Stimulated activated naive CD8-positive, alpha-beta T cell treated with anti-CD3 and anti-CD28 coated beads, Interleukin-15, Interleukin-2, amounts not matched to agents 100 ng/mL and 50 ng/mL, for 24 hours (primary cell): ENCODE results near the gene BTRC.
A peak's percentile ranks its signal among the peaks of the same experiment; 100 is the strongest.

Source experiments
- H3K27ac Mint-ChIP-seq: one replicate; pipeline ENCODE4 v1.8.0; 2021; ENCODE audit warnings: mild to moderate bottlenecking, mixed read lengths
- H3K27me3 Mint-ChIP-seq: one replicate; pipeline ENCODE4 v1.8.0; 2021; ENCODE audit warnings: mixed read lengths
- H3K36me3 Mint-ChIP-seq: one replicate; pipeline ENCODE4 v1.8.0; 2021; ENCODE audit warnings: low read depth, mixed read lengths
- H3K4me1 Mint-ChIP-seq: one replicate; pipeline ENCODE4 v1.8.0; 2021; ENCODE audit warnings: low read depth, mixed read lengths
- H3K4me3 Mint-ChIP-seq: one replicate; pipeline ENCODE4 v1.8.0; 2021; ENCODE audit warnings: mild to moderate bottlenecking, mixed read lengths
- H3K9me3 Mint-ChIP-seq: one replicate; pipeline ENCODE4 v1.8.0; 2021; ENCODE audit warnings: mixed read lengths

Gene BTRC

DNA sequence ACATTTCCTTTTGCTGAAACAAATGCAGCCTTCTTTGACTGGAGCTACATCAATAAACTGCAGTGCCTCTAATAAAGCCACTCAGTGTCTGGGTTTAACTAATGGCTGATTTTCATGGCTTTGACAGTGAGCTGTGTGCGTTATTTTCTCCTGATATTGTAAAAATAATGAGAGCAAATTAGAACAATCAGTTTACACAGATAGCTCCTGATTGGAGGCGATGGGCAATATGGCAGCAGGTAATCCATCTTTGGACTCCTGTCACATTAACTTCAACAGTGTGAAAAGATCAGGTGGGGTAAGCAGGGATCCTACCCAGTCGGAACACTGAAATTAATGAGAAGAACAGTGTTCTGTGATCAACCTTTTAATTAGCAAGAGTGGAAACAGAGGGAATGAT is 133.4 kb downstream of the BTRC start:
- H3K4me1 Mint-ChIP-seq = no peaks in the 10 kb centered on the region

DNA sequence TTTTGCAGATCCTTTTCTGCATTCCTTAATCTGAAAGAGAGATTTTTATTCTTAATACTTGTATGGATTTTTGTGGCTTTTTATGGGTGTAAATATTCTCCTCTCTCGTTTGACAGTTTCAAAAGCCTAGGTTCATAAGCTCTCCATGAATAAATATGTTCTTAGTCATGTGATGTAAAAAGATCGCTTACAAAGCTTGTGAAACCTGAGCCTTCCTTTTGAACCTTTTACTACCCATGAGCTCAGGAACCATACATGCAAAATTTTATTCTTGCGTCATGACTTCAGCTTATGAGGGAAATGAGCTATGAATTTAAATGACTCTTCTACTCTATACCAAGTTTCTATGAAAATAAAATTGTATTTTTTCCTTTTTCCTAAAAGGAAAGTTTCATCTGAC is 135.4 kb downstream of the BTRC start:
- H3K27me3 Mint-ChIP-seq = no peaks in the 10 kb centered on the region
- H3K4me1 Mint-ChIP-seq = no peaks in the 10 kb centered on the region
- H3K27ac Mint-ChIP-seq = no peak overlapping the region
- no peak overlapping the region for H3K4me3 Mint-ChIP-seq
- no peaks in the 10 kb centered on the region for H3K9me3 Mint-ChIP-seq
- no peaks in the 10 kb centered on the region for H3K36me3 Mint-ChIP-seq

More for the DNA sequence above, 133.4 kb downstream of the BTRC start:
- no peak overlapping the region for H3K27ac Mint-ChIP-seq
- no peaks in the 10 kb centered on the region for H3K27me3 Mint-ChIP-seq
- no peak overlapping the region for H3K4me3 Mint-ChIP-seq
- H3K9me3 Mint-ChIP-seq = no peaks in the 10 kb centered on the region
- H3K36me3 Mint-ChIP-seq = peaks cover 4% of the 10 kb centered on the region

DNA sequence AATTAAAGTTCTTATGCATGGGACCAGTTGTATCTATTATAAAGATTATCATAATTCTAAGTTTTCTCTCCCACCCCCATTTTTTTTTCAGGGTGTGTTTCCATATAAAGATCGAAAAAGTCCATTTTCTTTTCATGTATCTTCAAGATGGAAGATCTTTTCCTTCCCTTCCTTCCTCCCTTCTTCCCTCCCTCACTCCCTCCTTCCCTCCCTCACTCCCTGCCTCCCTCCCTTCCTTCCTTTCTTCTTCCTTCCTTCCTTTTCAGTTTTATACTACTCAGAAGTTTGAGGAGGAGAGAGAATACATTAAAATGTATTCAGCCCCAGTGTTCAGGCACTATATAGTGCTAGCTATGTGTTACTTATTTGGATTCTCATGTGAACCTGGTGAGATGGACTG is 136.1 kb downstream of the BTRC start:
- peak overlapping the region; percentile 36 for H3K27ac Mint-ChIP-seq
- H3K27me3 Mint-ChIP-seq = no peaks in the 10 kb centered on the region
- H3K9me3 Mint-ChIP-seq = no peaks in the 10 kb centered on the region
- H3K4me1 Mint-ChIP-seq = no peaks in the 10 kb centered on the region
- no peak overlapping the region for H3K4me3 Mint-ChIP-seq
- no peaks in the 10 kb centered on the region for H3K36me3 Mint-ChIP-seq

DNA sequence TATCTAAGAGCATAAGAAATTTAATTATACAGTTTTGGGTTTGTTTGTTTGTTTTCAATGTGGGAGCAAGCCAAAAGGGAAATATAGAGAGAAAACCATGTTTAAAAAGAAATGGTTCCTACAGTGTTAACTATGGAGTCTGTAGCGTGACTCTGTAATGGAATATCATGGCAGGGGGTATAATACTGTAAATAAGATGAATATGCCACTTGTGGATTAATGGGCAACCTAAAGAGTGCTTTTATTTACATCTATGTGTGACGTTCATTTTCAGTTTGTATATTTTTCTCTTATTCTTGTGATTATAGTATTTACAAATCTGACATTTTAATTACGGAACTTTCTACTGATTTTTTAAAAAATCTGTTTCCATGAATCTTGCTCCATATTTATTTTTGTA is 138.2 kb downstream of the BTRC start:
- Mint-ChIP-seq H3K4me1 (no peaks in the 10 kb centered on the region), H3K27me3 (no peaks in the 10 kb centered on the region), H3K4me3 (no peak overlapping the region), H3K9me3 (no peaks in the 10 kb centered on the region), H3K36me3 (no peaks in the 10 kb centered on the region), H3K27ac (no peak overlapping the region)

DNA sequence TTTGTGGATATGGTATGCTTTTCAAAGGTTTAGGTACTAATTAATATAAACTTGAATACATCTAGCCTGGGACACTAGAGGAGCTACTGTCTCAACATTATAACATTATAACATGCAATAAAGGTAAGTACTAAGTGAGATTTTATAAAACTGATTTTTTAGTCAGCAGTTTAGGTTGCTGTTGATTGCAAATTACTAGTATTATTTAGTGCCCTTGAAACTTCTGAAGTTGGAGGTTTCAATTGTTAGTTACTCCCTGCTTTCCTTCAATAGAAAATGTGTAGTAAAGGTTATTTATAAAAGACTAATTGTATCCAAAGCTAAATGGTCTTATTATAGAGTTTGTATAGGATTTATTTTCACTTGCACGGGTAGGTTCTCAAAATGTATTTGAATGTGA is 138.8 kb downstream of the BTRC start:
- Mint-ChIP-seq H3K4me1 (no peaks in the 10 kb centered on the region), H3K27ac (no peak overlapping the region), H3K27me3 (no peaks in the 10 kb centered on the region), H3K36me3 (no peaks in the 10 kb centered on the region), H3K4me3 (no peak overlapping the region), H3K9me3 (no peaks in the 10 kb centered on the region)

DNA sequence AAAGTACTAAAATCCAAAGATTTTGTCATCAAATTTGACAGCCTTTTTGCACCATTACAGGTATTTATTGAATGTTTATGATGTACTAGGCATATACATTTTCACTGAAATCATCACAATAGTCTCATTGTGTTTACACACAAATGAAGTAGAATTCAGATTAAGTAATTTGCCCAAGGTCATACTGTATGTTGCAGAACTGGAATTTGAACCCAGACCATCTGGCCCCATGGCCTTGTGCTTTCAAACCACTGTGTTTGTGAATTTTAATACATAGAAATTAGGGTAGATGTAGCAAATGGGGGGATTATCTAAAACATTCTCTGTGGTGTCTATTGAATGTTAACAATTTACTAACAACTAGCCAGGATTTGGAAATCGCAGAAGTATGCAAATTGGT is 139.3 kb downstream of the BTRC start:
- no peaks in the 10 kb centered on the region for H3K9me3 Mint-ChIP-seq
- H3K27me3 Mint-ChIP-seq = no peaks in the 10 kb centered on the region
- no peaks in the 10 kb centered on the region for H3K4me1 Mint-ChIP-seq
- H3K36me3 Mint-ChIP-seq = no peaks in the 10 kb centered on the region
- no peak overlapping the region for H3K27ac Mint-ChIP-seq
- H3K4me3 Mint-ChIP-seq = no peak overlapping the region

DNA sequence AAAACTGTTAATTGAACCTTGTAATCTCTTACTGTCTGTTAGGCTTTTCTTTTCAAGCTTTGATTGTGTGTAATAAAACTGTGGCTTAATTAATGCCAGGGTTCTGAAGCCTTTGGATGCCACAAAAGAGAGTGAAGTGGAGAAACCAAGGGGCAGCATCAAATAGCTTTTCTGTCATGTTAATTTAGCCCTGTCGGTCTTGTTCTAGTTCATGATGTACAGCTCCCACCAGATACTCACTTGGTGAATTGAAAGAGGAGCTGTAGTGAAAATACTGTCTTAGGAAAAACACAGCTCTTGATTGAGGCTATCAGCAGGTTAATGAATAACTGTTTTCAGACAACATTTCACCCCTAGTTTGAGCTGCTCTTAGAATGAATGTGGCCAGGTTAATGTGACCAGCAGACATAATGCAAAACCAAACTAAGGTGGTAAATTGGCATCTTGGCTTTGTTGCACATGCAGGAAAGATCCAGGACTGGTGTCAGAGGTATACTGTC is 139.9 kb downstream of the BTRC start:
- Mint-ChIP-seq H3K27me3 (no peaks in the 10 kb centered on the region), H3K4me3 (no peak overlapping the region), H3K4me1 (no peaks in the 10 kb centered on the region), H3K36me3 (no peaks in the 10 kb centered on the region), H3K27ac (no peak overlapping the region), H3K9me3 (no peaks in the 10 kb centered on the region)

DNA sequence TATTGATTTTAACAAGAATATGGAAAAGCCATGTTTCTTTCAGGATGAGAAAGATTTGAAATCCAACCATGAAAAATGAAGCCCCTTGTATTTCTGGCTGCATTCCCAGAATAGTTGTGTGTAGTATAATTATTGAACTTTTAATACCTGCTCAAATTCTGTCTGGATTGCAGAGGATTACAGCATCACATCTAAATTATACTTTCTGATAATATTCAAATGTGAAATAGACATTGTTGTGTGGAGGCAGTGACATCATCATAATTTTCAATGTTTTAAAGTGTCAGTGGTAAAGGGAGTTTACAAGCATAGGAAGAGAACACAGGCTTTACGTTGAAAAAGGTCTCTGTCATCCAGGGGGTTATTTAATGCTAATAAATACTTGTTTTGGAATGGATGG is 140.7 kb downstream of the BTRC start:
- Mint-ChIP-seq H3K27ac (no peak overlapping the region), H3K9me3 (no peaks in the 10 kb centered on the region), H3K4me3 (no peak overlapping the region), H3K4me1 (no peaks in the 10 kb centered on the region), H3K36me3 (no peaks in the 10 kb centered on the region), H3K27me3 (no peaks in the 10 kb centered on the region)

DNA sequence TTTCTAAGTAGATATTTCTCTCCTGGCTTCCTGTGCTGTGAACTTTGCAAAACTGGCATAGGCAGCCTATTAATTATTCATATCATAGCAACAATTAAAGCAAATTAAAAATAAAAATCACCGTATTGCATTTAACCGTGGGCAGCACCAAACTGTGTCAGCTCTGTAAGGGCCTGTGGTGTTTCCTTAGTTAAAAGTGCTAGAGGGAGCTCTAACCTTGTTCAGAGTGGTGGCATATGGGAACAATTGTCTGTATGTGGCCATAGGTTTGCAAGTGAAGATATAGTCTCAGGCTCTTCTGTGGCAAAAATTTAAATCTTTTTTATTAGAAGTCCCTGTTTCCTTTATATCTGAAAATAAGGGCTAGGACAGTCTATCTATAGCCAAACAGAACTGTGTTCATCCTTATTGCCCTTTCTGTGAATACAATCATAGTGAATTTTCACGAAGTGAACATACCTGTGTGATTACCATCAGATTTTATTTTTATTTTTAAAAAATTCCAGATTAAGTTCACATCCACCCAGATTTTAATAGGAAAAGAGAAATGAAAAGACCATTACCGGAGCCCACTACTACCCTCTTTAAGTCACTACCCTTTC is 141.5 kb downstream of the BTRC start:
- Mint-ChIP-seq H3K27me3 (no peaks in the 10 kb centered on the region), H3K27ac (no peak overlapping the region), H3K4me1 (no peaks in the 10 kb centered on the region), H3K36me3 (no peaks in the 10 kb centered on the region), H3K4me3 (no peak overlapping the region), H3K9me3 (no peaks in the 10 kb centered on the region)

DNA sequence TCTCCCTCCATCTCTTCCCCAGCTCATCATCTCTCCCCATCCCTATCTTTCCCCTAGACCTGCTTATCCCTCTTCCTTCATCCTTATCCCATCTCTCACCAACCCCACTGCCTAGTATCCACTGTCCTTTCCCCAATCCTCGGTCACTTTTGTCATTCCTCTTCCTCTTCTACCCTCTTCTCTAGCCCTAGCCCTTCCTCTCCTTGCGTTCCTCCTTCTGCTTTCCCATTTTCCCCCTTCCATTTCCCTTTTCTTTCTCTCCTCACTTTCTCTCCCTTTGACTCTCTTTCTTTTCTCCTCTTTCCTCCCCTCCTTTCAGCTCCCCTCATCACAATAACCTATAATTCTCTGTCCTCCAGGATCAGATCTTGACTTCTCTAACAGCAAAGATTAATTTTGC is 150.5 kb downstream of the BTRC start:
- H3K36me3 Mint-ChIP-seq = no peaks in the 10 kb centered on the region
- no peak overlapping the region for H3K27ac Mint-ChIP-seq
- no peaks in the 10 kb centered on the region for H3K9me3 Mint-ChIP-seq
- no peaks in the 10 kb centered on the region for H3K4me1 Mint-ChIP-seq
- H3K27me3 Mint-ChIP-seq = no peaks in the 10 kb centered on the region
- H3K4me3 Mint-ChIP-seq = no peak overlapping the region

DNA sequence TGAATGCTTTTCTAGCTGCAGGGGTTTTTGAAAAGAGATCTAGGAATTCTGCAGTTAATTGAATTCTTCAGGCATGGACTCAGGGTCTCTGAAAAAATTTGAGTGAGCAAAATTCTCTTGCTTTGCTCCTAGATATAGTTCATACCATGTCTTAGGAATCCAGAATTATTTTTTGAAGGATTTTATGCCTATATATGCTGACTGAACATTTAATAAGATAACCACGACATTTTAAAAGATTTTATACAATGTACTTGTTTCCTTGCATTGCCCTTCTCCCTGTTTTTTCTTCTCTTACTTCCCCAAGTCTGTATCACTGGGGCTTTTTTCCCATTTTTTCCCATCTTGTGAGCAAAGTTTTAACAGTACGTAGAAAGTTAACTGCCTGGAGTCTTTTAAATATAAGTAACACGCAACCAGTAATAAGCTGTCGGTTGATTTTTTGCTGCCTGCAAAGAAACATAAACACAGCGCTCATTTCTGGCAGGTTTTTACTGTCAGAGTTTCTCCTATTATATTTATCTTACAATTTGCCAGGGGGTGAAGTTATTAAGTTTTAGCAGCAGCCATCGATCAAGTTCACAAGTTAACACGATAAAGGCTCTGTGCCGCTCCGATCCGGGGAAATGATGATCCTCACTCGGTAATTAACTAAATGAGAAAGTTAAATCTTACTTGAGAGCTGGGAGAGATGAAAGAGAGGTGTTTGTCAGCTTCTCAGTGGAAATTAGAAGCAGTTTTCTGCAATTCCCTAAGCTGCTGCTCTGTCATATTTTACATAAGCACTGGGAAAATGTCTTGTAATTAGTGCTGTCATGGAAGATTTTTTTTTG is 153.1 kb downstream of the BTRC start:
- H3K27ac Mint-ChIP-seq = no peak overlapping the region
- no peaks in the 10 kb centered on the region for H3K4me1 Mint-ChIP-seq
- H3K27me3 Mint-ChIP-seq = no peaks in the 10 kb centered on the region
- H3K36me3 Mint-ChIP-seq = peaks cover under 1% of the 10 kb centered on the region
- no peaks in the 10 kb centered on the region for H3K9me3 Mint-ChIP-seq
- H3K4me3 Mint-ChIP-seq = no peak overlapping the region

DNA sequence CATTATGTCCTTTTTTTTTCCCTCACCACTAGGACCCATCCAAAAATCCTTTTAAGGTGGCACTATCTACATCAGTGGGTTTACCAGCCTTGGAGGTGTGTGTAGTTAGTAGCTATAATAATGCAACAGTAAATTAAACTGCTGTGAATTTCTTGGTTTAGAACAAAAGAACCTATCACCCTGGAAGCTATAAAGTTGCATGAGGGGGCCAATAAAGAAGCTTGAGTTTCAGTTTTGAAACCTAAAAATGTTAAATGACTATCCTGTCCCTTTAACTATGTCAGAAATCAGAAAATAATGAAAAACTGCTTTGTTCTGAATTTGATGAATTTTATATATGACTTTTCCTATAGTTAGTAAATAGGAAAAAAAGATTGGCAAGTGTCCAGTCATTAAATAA is 153.9 kb downstream of the BTRC start:
- H3K27me3 Mint-ChIP-seq = no peaks in the 10 kb centered on the region
- peaks cover 4% of the 10 kb centered on the region for H3K36me3 Mint-ChIP-seq
- no peak overlapping the region for H3K4me3 Mint-ChIP-seq
- no peak overlapping the region for H3K27ac Mint-ChIP-seq
- H3K4me1 Mint-ChIP-seq = no peaks in the 10 kb centered on the region
- no peaks in the 10 kb centered on the region for H3K9me3 Mint-ChIP-seq

DNA sequence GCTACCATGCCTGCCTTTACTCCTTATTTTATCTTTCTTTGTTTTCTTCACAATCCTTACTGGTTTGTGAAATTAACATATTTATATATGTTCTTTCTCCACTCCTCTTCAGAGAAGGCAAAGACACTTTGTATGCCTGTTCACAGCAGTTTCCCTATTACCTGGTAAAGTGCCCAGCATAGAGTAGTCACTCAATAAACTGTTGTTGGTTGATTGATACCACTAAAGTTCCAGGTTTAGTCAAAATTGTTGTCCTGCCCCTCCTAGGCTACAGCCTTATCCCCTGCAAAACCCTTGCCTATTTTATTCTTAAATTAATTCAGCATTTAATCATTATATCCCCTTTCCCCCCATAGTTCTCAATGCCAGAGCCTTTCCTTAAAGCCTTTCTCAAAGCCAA is 158.0 kb downstream of the BTRC start:
- H3K36me3 Mint-ChIP-seq = peaks cover 4% of the 10 kb centered on the region
- no peak overlapping the region for H3K4me3 Mint-ChIP-seq
- no peak overlapping the region for H3K27ac Mint-ChIP-seq
- no peaks in the 10 kb centered on the region for H3K9me3 Mint-ChIP-seq
- no peaks in the 10 kb centered on the region for H3K4me1 Mint-ChIP-seq
- no peaks in the 10 kb centered on the region for H3K27me3 Mint-ChIP-seq

DNA sequence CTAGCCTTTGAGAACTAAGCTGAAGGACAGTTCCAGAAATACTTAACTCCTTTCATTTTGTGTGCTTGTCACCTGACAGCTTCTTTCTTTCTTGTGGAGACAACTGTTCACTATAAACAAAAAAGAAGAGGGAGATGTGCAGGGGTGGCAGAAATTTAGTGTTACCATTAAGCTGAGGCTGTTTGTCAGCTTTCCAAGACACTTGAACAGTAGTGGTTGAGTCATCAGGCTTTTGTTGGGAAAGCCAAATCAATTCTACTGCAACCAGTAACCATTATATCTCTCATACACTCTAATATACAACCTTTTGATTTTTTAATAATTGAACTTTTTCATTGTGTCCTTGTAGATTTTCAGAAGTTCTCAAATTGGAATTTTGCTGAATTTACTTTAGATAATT is 158.8 kb downstream of the BTRC start:
- H3K27me3 Mint-ChIP-seq = no peaks in the 10 kb centered on the region
- no peaks in the 10 kb centered on the region for H3K9me3 Mint-ChIP-seq
- peaks cover 4% of the 10 kb centered on the region for H3K36me3 Mint-ChIP-seq
- H3K4me3 Mint-ChIP-seq = no peak overlapping the region
- no peak overlapping the region for H3K27ac Mint-ChIP-seq
- no peaks in the 10 kb centered on the region for H3K4me1 Mint-ChIP-seq

DNA sequence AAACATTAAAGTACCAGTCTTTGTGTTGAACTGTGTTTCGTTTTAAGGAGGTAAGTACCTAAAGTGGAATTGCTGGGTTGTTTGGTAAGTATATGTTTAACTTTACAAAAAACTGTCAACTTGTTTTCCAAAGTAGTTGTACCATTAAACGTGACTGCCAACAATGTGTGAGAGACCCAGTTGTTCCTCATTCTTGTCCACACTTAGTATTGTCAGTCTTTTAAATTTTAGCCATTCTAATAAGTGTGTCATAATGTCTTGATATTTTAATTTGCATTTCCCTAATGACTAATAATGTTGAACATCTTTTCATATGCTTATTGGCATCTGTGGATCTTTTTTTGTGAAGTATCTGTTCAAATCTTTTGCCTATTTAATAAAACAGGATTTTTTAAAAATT is 159.8 kb downstream of the BTRC start:
- Mint-ChIP-seq H3K36me3 (peaks cover 4% of the 10 kb centered on the region), H3K27ac (no peak overlapping the region), H3K9me3 (no peaks in the 10 kb centered on the region), H3K27me3 (no peaks in the 10 kb centered on the region), H3K4me1 (no peaks in the 10 kb centered on the region), H3K4me3 (no peak overlapping the region)

DNA sequence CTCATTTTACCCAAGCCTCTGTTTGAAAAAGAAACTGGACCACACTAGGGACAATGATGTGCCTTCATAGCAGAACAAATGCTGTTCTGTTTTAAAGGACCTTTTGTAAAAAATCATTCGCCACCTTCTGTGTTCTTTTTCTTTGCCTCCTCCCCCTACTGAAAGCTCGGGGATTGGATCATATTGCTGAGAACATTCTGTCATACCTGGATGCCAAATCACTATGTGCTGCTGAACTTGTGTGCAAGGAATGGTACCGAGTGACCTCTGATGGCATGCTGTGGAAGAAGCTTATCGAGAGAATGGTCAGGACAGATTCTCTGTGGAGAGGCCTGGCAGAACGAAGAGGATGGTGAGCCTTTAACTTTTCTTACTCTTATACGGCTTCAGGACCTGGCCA is 171.9 kb downstream of the BTRC start:
- H3K9me3 Mint-ChIP-seq = no peaks in the 10 kb centered on the region
- no peak overlapping the region for H3K4me3 Mint-ChIP-seq
- peaks cover 7% of the 10 kb centered on the region for H3K36me3 Mint-ChIP-seq
- H3K27me3 Mint-ChIP-seq = no peaks in the 10 kb centered on the region
- H3K4me1 Mint-ChIP-seq = peaks cover 9% of the 10 kb centered on the region
- no peak overlapping the region for H3K27ac Mint-ChIP-seq
